T-cell (primary cell): Measurements from ENCODE around the gene NR2F1-AS1. TPM values are rescaled to one million over a fixed set of nuclear protein-coding genes. Genes with fewer than 3 reads are reported as not detected.
A peak's percentile ranks its signal among the peaks of the same experiment; 100 is the strongest.

Source experiments
- ATAC-seq, 4 experiments: fragments of 200-7000 bp in 3 of 4; fragments of 150-1000 bp in 1 of 4; cut with Tn5 transposase; replicated peaks in 1 of 4; 1 replicate in 3 of 4; 2 replicates in 1 of 4; pipeline ENCODE4 v1.10.0; 2021; ENCODE audit warnings: moderate library complexity in 3 of 4, mild to moderate bottlenecking in 2 of 4, moderate number of reproducible peaks in 1 of 4
- CTCF ChIA-PET, 2 donors: fragments of 300-600 bp; sonication (Branson Sonifier 250); formaldehyde crosslinking; loops; one replicate each; lab custom pipeline; 2022; ENCODE audit warnings: antibody characterized with exemption in 2 of 2; lab: Charles Lee
- POLR2A ChIA-PET, 2 donors: fragments of 300-600 bp; sonication (Branson Sonifier 250); formaldehyde crosslinking; loops; one replicate each; lab custom pipeline; 2022; ENCODE audit warnings: antibody characterized with exemption in 2 of 2; lab: Charles Lee
- DNase-seq, 35 experiments: peaks; one replicate each; pipeline versions ENCODE4 v3.0.0 to v3.0.0-alpha.2; 2013 to 2023
- H3K27ac ChIP-seq: one replicate; pipeline ENCODE4 v1.5.1; 2013; ENCODE audit warnings: low read length
- H3K27me3 ChIP-seq, 2 experiments: replicated peaks in 1 of 2; 1 replicate in 1 of 2; 2 replicates in 1 of 2; pipeline versions ENCODE4 v1.6.1 to v1.7.0; 2013; ENCODE audit warnings: low read length in 1 of 2, mixed read lengths in 1 of 2; ENCODE audit not compliant: control insufficient read depth in 2 of 2, insufficient read depth in 2 of 2; ENCODE audit errors: extremely low read depth in 1 of 2
- H3K36me3 ChIP-seq, 2 donors: 1 replicate in 1 of 2; 2 replicates in 1 of 2; pipeline versions ENCODE4 v1.6.1 to v1.7.0; 2013; ENCODE audit warnings: low read length in 1 of 2; ENCODE audit not compliant: control insufficient read depth in 2 of 2, insufficient read depth in 1 of 2; ENCODE audit errors: extremely low read depth in 1 of 2
- H3K4me1 ChIP-seq, 2 experiments: 1 replicate in 1 of 2; 2 replicates in 1 of 2; pipeline versions ENCODE4 v1.6.1 to v1.7.0; 2013; ENCODE audit warnings: low read length in 2 of 2, mixed read lengths in 1 of 2; ENCODE audit not compliant: insufficient read depth in 2 of 2, control insufficient read depth in 1 of 2; ENCODE audit errors: extremely low read depth in 1 of 2
- H3K4me3 ChIP-seq, 2 donors: 1 replicate in 1 of 2; 2 replicates in 1 of 2; pipeline versions ENCODE4 v1.5.1 to v1.7.0; 2013; ENCODE audit warnings: mild to moderate bottlenecking in 2 of 2, low read length in 1 of 2, moderate library complexity in 1 of 2; ENCODE audit not compliant: control insufficient read depth in 1 of 2; ENCODE audit errors: extremely low read depth in 1 of 2
- H3K9me3 ChIP-seq: 2 replicates; pipeline ENCODE4 v1.7.0; 2013
- H3K27ac Mint-ChIP-seq, 2 donors: one replicate each; pipeline ENCODE4 v1.8.0; 2020 to 2021; ENCODE audit warnings: mild to moderate bottlenecking in 2 of 2, mixed read lengths in 2 of 2
- H3K27me3 Mint-ChIP-seq, 2 donors: one replicate each; pipeline ENCODE4 v1.8.0; 2021 to 2022; ENCODE audit warnings: mixed read lengths in 2 of 2
- H3K36me3 Mint-ChIP-seq: one replicate; pipeline ENCODE4 v1.8.0; 2021; ENCODE audit warnings: mixed read lengths
- H3K4me1 Mint-ChIP-seq, 3 donors: one replicate each; pipeline ENCODE4 v1.8.0; 2020 to 2022; ENCODE audit warnings: mixed read lengths in 3 of 3, mild to moderate bottlenecking in 1 of 3
- H3K4me3 Mint-ChIP-seq, 3 donors: one replicate each; pipeline ENCODE4 v1.8.0; 2020 to 2022; ENCODE audit warnings: mild to moderate bottlenecking in 3 of 3, mixed read lengths in 3 of 3, moderate library complexity in 3 of 3
- H3K9me3 Mint-ChIP-seq, 3 donors: one replicate each; pipeline ENCODE4 v1.8.0; 2020 to 2022; ENCODE audit warnings: mixed read lengths in 3 of 3
- WGBS: methylation state at CpG from one replicate; pipeline ENCODE4 v1.1.5; 2013; ENCODE audit warnings: missing lambda C conversion rate; ENCODE audit not compliant: insufficient coverage; 5-methylcytosine and 5-hydroxymethylcytosine counted together
- total RNA-seq, 35 experiments: library from RNA in 6 of 35; stranded (reverse) in 6 of 35; fragments of 120-200 nt in 1 of 35; gene quantifications; one replicate each; pipeline versions ENCODE4 v1.2.1 to v1.2.4 and lab custom pipeline; 2013 to 2026

Gene NR2F1-AS1
- total RNA-seq, 5 donors from 2014 or later (not counting 1 experiment from before 2014, with no cell fraction given): not detected

DNA sequence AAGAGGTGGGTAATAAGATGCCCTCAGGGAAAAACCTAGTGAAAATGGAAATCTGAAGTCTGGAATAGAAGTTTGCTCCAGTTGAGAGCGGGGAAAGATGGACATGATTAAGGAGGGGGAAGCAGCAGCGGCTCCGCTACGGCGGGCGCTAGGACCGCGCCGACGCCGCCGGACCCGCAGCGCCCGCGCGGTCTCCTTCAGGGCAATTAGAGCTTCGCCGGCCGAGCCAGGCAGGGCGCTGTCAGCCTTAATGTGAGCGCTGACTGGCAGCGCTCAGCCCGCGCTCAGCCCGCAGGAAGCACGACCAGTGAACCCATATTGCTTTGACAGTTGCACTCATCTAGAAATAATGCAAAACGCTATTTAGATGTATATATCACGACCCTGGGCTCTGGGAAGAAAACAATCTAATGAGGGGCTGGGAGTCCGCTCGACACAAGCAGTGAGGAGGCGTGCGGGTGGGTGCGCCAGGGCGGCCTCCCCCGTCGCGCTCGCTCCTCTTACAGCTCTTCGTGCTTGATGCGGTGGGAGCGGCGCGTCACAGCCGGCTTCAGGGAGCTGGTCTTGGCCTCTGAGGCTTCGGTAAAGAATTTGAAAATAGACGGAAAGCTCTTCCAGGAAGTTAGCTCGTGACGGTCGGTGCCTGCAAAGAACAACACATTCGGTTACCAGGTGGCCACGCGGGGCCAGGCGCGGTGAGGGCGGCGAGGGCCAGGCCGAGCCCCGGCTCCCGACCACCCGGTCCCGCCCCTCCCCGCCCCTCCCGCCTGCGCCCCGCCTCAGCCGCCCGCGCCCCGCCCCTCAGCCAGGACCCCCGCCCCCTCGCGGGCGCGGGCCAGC is 39.7 kb upstream of the NR2F1-AS1 start:
- peaks cover 2 to 16% of the 10 kb centered on the region in 2 experiments for H3K4me1 ChIP-seq
- Mint-ChIP-seq H3K9me3 (no peaks in the 10 kb centered on the region), H3K4me3 (peak overlapping the region; percentile 82 to 92 (median 83)), H3K27ac (peak overlapping the region; percentile 9 to 25), H3K4me1 (peaks cover 22 to 32% (median 25%) of the 10 kb centered on the region in 3 donors), H3K36me3 (peaks cover 6% of the 10 kb centered on the region), H3K27me3 (peaks cover 4% of the 10 kb centered on the region in 2 donors)
- ChIA-PET POLR2A (interaction anchor here in 1 of 2 donors (0.9 kb wide), 1 partner anchor 9 kb away, joined by 3 read pairs; no protein-coding TSS in a partner anchor), CTCF (interaction anchor here (0.7 to 2.3 kb wide), 5 partner anchors 13 to 280 kb away, joined by 3 to 6 read pairs (median 3); no protein-coding TSS in a partner anchor)
- ATAC-seq (peak; percentile 59 to 83 (median 78)), DNase-seq (peak in 33 of 35 experiments; percentile 29 to 71 (median 52))
- H3K36me3 ChIP-seq: no peaks in the 10 kb centered on the region
- WGBS: under 1% methylated on average over 57 of the region's 75 CpGs
- peaks cover 9 to 10% of the 10 kb centered on the region in 2 experiments for H3K27me3 ChIP-seq
- no peaks in the 10 kb centered on the region for H3K9me3 ChIP-seq
- H3K27ac ChIP-seq: peak overlapping the region; percentile 54
- H3K4me3 ChIP-seq: peak overlapping the region; percentile 66 to 83

DNA sequence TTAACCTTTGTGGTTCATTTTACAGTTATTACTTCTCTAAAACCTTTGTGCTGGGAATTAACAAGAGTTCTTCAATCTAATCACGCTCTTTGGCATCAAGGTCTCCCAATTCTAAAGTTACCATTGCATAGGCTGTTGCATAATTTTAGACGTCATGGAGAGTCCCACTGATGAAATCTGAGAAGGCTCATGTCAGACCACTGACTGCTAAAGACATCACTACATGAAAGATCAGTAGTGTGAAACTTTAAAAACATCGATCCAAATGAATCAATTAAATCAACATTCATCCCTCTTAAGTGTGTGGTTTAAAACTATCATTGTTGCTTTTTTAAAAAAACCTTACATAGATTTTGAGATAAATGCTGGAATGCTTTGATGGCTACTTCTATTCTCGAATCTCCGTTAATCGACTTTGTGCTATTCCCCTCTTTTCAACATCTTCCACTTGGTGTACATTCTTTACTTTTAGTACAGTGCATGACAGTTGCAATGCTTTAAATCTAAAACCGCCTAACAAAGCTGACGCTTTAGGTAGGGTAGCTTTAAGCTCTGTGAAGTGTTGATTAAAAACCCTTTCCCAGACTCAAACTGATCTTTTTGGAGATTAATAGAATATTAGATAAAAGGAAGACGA is 35.6 kb upstream of the NR2F1-AS1 start:
- Mint-ChIP-seq H3K9me3 (peaks cover 0 to 5% (median 0%) of the 10 kb centered on the region in 3 donors), H3K4me3 (no peak overlapping the region), H3K27me3 (peaks cover 31% of the 10 kb centered on the region in 2 donors), H3K4me1 (peaks cover 14 to 25% (median 20%) of the 10 kb centered on the region in 3 donors), H3K36me3 (peaks cover 6% of the 10 kb centered on the region), H3K27ac (no peak overlapping the region)
- H3K4me3 ChIP-seq: no peak overlapping the region
- no peaks in the 10 kb centered on the region for H3K36me3 ChIP-seq
- DNase-seq (no peak), ATAC-seq (no peak)
- no peaks in the 10 kb centered on the region for H3K9me3 ChIP-seq
- H3K27me3 ChIP-seq: peaks cover 11 to 18% of the 10 kb centered on the region in 2 experiments
- H3K4me1 ChIP-seq: peaks cover 5 to 17% of the 10 kb centered on the region in 2 experiments
- CTCF ChIA-PET: no interaction called here
- no peak overlapping the region for H3K27ac ChIP-seq
- POLR2A ChIA-PET: no interaction called here
- no CpG with 5 or more reads among the region's 9 CpGs for WGBS

DNA sequence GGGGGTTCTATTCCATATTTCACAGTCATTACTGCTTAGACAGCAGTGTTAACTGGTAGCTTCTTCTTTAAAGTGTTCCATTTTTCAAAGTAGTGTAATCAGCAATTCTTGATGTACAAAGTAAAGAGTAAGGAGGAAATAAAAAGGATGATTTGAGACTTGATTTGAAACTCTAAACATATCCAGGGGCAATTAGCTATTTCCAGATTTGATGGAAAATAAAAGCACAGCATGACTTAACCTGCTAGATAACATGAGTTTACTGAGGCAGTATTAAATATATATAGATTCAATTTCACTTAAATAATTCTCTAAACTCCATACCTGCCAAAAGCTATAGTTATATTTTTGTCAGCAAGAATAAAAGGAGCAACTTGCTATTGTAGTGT is 31.8 kb upstream of the NR2F1-AS1 start:
- Histone ChIP-seq H3K36me3 (no peaks in the 10 kb centered on the region), H3K27me3 (peaks cover 23 to 35% of the 10 kb centered on the region in 2 experiments), H3K9me3 (peaks cover 5% of the 10 kb centered on the region), H3K4me1 (peaks cover 5 to 8% of the 10 kb centered on the region in 2 experiments), H3K4me3 (no peak overlapping the region), H3K27ac (no peak overlapping the region)
- H3K4me3 Mint-ChIP-seq: no peak overlapping the region
- ATAC-seq: no peak
- peaks cover 0 to 15% (median 2%) of the 10 kb centered on the region in 3 donors for H3K9me3 Mint-ChIP-seq
- H3K4me1 Mint-ChIP-seq: peaks cover 7 to 13% (median 11%) of the 10 kb centered on the region in 3 donors
- peaks cover 8% of the 10 kb centered on the region for H3K36me3 Mint-ChIP-seq
- CTCF ChIA-PET: interaction anchor here (0.9 to 1.1 kb wide), 2 partner anchors 9 to 11 kb away, joined by 3 to 5 read pairs; no protein-coding TSS in a partner anchor
- H3K27me3 Mint-ChIP-seq: peaks cover 62 to 64% of the 10 kb centered on the region in 2 donors
- H3K27ac Mint-ChIP-seq: no peak overlapping the region
- DNase-seq: no peak
- POLR2A ChIA-PET: interaction anchor here in 1 of 2 donors (0.8 kb wide), 1 partner anchor 33 kb away, joined by 8 read pairs; no protein-coding TSS in a partner anchor

DNA sequence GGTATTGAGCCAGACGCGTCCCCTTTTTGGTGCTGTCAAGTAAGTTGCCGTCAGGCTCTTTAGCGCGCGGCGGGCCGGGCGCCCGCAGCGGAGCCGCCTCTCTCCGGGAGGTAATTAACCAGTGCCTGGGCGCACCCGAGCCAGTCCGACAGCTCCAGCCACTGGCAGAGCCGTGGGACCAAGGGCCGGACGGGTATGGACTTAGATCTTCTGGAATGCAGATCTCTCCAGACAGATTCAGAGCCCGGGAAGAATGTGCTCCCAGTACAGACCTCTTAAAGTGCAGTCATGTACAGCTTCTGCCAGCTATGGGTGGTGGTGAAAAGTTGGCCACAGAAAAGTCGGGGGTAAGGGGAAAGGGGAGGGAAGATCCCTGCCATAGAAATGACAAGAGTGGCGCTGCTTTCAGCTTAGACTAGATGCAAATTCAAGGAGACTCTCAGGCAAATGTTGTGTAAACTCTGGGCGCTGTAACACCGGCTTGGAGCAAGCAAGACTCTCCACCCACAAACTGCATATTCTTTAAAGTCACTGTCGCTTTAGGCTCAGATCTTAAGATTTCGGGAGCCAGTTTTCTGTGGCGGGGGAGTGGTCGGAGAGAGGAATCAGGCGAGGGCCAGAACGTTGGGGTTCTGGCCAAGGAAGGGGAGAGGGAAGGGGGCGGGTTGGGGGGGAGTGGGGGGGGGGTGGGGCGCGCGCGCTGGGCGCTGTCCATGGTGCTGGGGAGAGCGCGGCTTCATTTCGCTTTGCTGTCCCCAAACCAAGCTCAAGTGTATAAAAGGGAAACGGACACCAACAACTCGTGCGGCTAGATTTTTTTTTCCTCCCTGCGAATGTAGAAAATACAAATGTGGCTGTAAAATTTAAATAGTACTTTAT is 31.2 kb upstream of the NR2F1-AS1 start:
- 14% methylated on average over 22 of the region's 43 CpGs for WGBS
- ChIA-PET POLR2A (interaction anchor here in 1 of 2 donors (0.8 kb wide), 1 partner anchor 33 kb away, joined by 8 read pairs; no protein-coding TSS in a partner anchor), CTCF (interaction anchor here (0.9 to 1.1 kb wide), 2 partner anchors 10 to 11 kb away, joined by 3 to 5 read pairs; no protein-coding TSS in a partner anchor)
- peaks cover 13 to 18% (median 13%) of the 10 kb centered on the region in 3 donors for H3K4me1 Mint-ChIP-seq
- peaks cover 5% of the 10 kb centered on the region for H3K9me3 ChIP-seq
- H3K27me3 Mint-ChIP-seq: peaks cover 68 to 70% of the 10 kb centered on the region in 2 donors
- ATAC-seq (peak in 1 of 4 experiments; percentile 31), DNase-seq (peak in 1 of 35 experiments; percentile 47)
- peaks cover 30 to 35% of the 10 kb centered on the region in 2 experiments for H3K27me3 ChIP-seq
- H3K4me3 Mint-ChIP-seq: peak overlapping the region in 1 of 3 donors; percentile 12
- H3K36me3 Mint-ChIP-seq: peaks cover 8% of the 10 kb centered on the region
- no peak overlapping the region for H3K27ac ChIP-seq
- H3K27ac Mint-ChIP-seq: peak overlapping the region in 1 of 2 donors; percentile 27
- peaks cover 0 to 15% (median 2%) of the 10 kb centered on the region in 3 donors for H3K9me3 Mint-ChIP-seq
- peaks cover 5 to 13% of the 10 kb centered on the region in 2 experiments for H3K4me1 ChIP-seq
- H3K36me3 ChIP-seq: no peaks in the 10 kb centered on the region
- no peak overlapping the region for H3K4me3 ChIP-seq

DNA sequence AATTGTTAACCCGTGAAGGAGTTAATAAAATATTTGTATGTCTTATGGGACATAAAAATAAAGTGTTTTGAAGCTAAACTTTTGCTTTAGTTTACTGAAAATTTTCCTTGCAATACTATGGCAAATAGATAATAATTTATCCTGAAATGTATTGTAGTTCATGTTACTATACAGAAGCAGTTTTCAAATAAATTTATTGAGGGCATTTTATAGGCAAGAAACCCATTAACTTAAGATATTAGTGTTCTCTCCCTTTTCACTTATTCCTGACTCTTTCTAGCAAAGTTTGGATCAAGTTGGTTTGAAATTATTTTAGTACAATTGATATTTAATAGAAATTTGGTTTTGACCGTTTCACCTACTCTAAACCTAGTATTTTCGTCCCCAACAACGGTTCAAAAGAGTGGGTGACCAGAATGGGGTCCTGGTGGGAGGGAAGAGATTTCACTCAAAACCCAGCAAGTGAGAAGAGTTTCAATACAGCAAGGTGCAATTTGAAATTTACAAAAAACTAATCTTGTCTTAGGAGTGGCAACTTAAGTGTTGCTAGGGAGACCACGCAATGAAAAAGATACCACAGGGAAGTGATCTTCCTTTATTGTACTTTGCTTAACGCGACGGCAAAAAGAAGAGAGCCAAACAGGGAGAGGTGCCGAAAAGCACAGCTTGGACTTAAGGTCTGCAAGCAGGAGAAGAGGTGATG is 30.4 kb upstream of the NR2F1-AS1 start:
- H3K9me3 ChIP-seq: peaks cover 5% of the 10 kb centered on the region
- no peaks in the 10 kb centered on the region for H3K36me3 ChIP-seq
- H3K27me3 Mint-ChIP-seq: peaks cover 72 to 77% of the 10 kb centered on the region in 2 donors
- H3K27ac Mint-ChIP-seq: peak overlapping the region in 1 of 2 donors; percentile 15
- DNase-seq: no peak
- ATAC-seq: no peak
- H3K4me1 Mint-ChIP-seq: peaks cover 13 to 18% (median 13%) of the 10 kb centered on the region in 3 donors
- H3K27ac ChIP-seq: no peak overlapping the region
- peaks cover 5 to 13% of the 10 kb centered on the region in 2 experiments for H3K4me1 ChIP-seq
- 10% methylated on average over 5 of the region's 9 CpGs for WGBS
- no peak overlapping the region for H3K4me3 ChIP-seq
- ChIA-PET POLR2A (no interaction called here), CTCF (no interaction called here)
- peaks cover 30 to 32% of the 10 kb centered on the region in 2 experiments for H3K27me3 ChIP-seq
- H3K36me3 Mint-ChIP-seq: peaks cover 7% of the 10 kb centered on the region
- no peak overlapping the region for H3K4me3 Mint-ChIP-seq
- peaks cover 0 to 15% (median 2%) of the 10 kb centered on the region in 3 donors for H3K9me3 Mint-ChIP-seq
